Activated CD8-positive, alpha-beta memory T cell treated with anti-CD3 and anti-CD28 coated beads for 36 hours (primary cell): ENCODE results near the gene ALKBH1. TPM values are rescaled to one million over a fixed set of nuclear protein-coding genes. Genes with fewer than 3 reads are reported as not detected.
"Not testable (repeated sequence)": the region's sequence is repeated elsewhere in the genome, so short reads cannot be mapped to it uniquely, and the experiment has no call there.

ENCODE experiments used
- CTCF ChIA-PET: fragments of 350-600 bp; sonication (Branson Sonifier 250); formaldehyde crosslinking; loops from one replicate; lab custom pipeline; 2021; ENCODE audit warnings: antibody characterized with exemption; lab: Charles Lee
- POLR2A ChIA-PET: fragments of 350-600 bp; sonication (Branson Sonifier 250); formaldehyde crosslinking; loops from one replicate; lab custom pipeline; 2021; ENCODE audit warnings: antibody characterized with exemption; lab: Charles Lee
- total RNA-seq, 2 experiments: library from RNA; stranded (reverse); gene quantifications; one replicate each; pipeline ENCODE4 v1.2.3, GENCODE V29; 2021

ALKBH1 gene
- total RNA-seq, result 10 to 100 TPM; 17.5 to 19.7 TPM

GRCh38 chr14:77707724-77708408 is at the start of gene ALKBH1, which contains the start of gene SLIRP:
ALKBH1 (minus strand) TSS chr14:77708023; CDS start chr14:77708004, 19 bp downstream.
SLIRP (plus strand) TSS chr14:77708103; CDS start chr14:77708112, 9 bp downstream.
- ChIA-PET CTCF (interaction anchor here (0.9 to 1.5 kb wide), 2 partner anchors 33 to 249 kb away, joined by 4 read pairs; no protein-coding TSS in a partner anchor), POLR2A (interaction anchor here (0.7 to 1.3 kb wide), 3 partner anchors 31 to 51 kb away, joined by 3 to 5 read pairs (median 4); no protein-coding TSS in a partner anchor)

- CTCF ChIA-PET, result no interaction called here
- POLR2A ChIA-PET, result interaction anchor here (1.3 kb wide), 1 partner anchor 7 kb away, joined by 4 read pairs; no protein-coding TSS in a partner anchor
Measured at GRCh38 chr14:77752799-77753516, 45.1 kb upstream of the ALKBH1 start.

- CTCF ChIA-PET, result no interaction called here
- POLR2A ChIA-PET, result interaction anchor here (0.7 to 1.3 kb wide), 2 partner anchors 8 to 10 kb away, joined by 4 read pairs; no protein-coding TSS in a partner anchor
Measured at GRCh38 chr14:77752266-77752665, 44.4 kb upstream of the ALKBH1 start.

- CTCF ChIA-PET, POLR2A ChIA-PET: not testable (repeated sequence)
Measured at GRCh38 chr14:77747425-77747824, 39.6 kb upstream of the ALKBH1 start.

- CTCF ChIA-PET, result no interaction called here
- POLR2A ChIA-PET, result interaction anchor here (0.9 kb wide), 1 partner anchor 14 kb away, joined by 4 read pairs; no protein-coding TSS in a partner anchor
Measured at GRCh38 chr14:77746064-77746702, 38.4 kb upstream of the ALKBH1 start.

GRCh38 chr14:77741438-77741837 is 33.6 kb upstream of the ALKBH1 start:
- POLR2A ChIA-PET, result no interaction called here
- CTCF ChIA-PET, result interaction anchor here (0.6 to 1.1 kb wide), 2 partner anchors 12 to 33 kb away, joined by 3 to 4 read pairs; partner anchors contain the start of genes ALKBH1 and SLIRP

GRCh38 chr14:77738559-77739250 is 30.9 kb upstream of the ALKBH1 start:
- CTCF ChIA-PET, result interaction anchor here (0.7 to 1.0 kb wide), 2 partner anchors 20 to 24 kb away, joined by 3 read pairs; no protein-coding TSS in a partner anchor

GRCh38 chr14:77730976-77731497 is 23.2 kb upstream of the ALKBH1 start:
- ChIA-PET POLR2A (no interaction called here), CTCF (no interaction called here)

More at GRCh38 chr14:77738559-77739250, 30.9 kb upstream of the ALKBH1 start:
- POLR2A ChIA-PET, result interaction anchor here (0.6 to 2.0 kb wide), 5 partner anchors 22 to 281 kb away, joined by 3 to 7 read pairs (median 5); partner anchors contain the start of genes ALKBH1, SLIRP and VIPAS39

GRCh38 chr14:77722301-77722700 is 14.5 kb upstream of the ALKBH1 start:
- CTCF ChIA-PET, result no interaction called here
- POLR2A ChIA-PET, result no interaction called here

- CTCF ChIA-PET, result interaction anchor here (0.6 kb wide), 1 partner anchor 314 kb away, joined by 3 read pairs; no protein-coding TSS in a partner anchor
- POLR2A ChIA-PET, result no interaction called here
Measured at GRCh38 chr14:77721437-77721836, 13.6 kb upstream of the ALKBH1 start.

- POLR2A ChIA-PET, result no interaction called here
- CTCF ChIA-PET, result no interaction called here
Measured at GRCh38 chr14:77717608-77718305, 9.9 kb upstream of the ALKBH1 start.

- POLR2A ChIA-PET, result interaction anchor here (0.5 to 1.1 kb wide), 4 partner anchors 12 to 25 kb away, joined by 3 to 8 read pairs (median 7); no protein-coding TSS in a partner anchor
- CTCF ChIA-PET, result interaction anchor here (0.7 kb wide), 1 partner anchor 24 kb away, joined by 3 read pairs; no protein-coding TSS in a partner anchor
Measured at GRCh38 chr14:77714926-77715325, 7.1 kb upstream of the ALKBH1 start.

GRCh38 chr14:77710364-77710763 is 2.5 kb upstream of the ALKBH1 start:
- CTCF ChIA-PET, result no interaction called here
- POLR2A ChIA-PET, result no interaction called here

GRCh38 chr14:77709412-77709811 is 1.6 kb upstream of the ALKBH1 start:
- ChIA-PET POLR2A (no interaction called here), CTCF (no interaction called here)

- ChIA-PET CTCF (interaction anchor here (1.5 kb wide), 1 partner anchor 250 kb away, joined by 4 read pairs; no protein-coding TSS in a partner anchor), POLR2A (interaction anchor here (0.7 to 1.3 kb wide), 5 partner anchors 8 to 250 kb away, joined by 3 to 5 read pairs (median 3); no protein-coding TSS in a partner anchor)
Measured at GRCh38 chr14:77708749-77709148, 926 bp upstream of the ALKBH1 start.

GRCh38 chr14:77707355-77707723 is 484 bp downstream of the ALKBH1 start:
- POLR2A ChIA-PET, result interaction anchor here (1.3 kb wide), 1 partner anchor 31 kb away, joined by 4 read pairs; no protein-coding TSS in a partner anchor

GRCh38 chr14:77691259-77691658 is 16.6 kb downstream of the ALKBH1 start:
- CTCF ChIA-PET, result no interaction called here
- POLR2A ChIA-PET, result no interaction called here

More at GRCh38 chr14:77707355-77707723, 484 bp downstream of the ALKBH1 start:
- CTCF ChIA-PET, result no interaction called here
